Ectodermal cell (in vitro differentiated cells): Measurements from ENCODE around the gene TFCP2L1.

Experiments
- H3K27ac ChIP-seq: 2 replicates; pipeline ENCODE4 v1.7.0; 2013; ENCODE audit warnings: mild to moderate bottlenecking, low read depth, low read length; ENCODE audit not compliant: insufficient read depth, poor library complexity, severe bottlenecking
- H3K27me3 ChIP-seq: 2 replicates; pipeline ENCODE4 v1.7.0; 2013; ENCODE audit warnings: mild to moderate bottlenecking, low read length; ENCODE audit not compliant: insufficient read depth, control insufficient read depth, poor library complexity, severe bottlenecking
- H3K36me3 ChIP-seq: one replicate; pipeline ENCODE4 v1.7.0; 2013; ENCODE audit warnings: low read length; ENCODE audit not compliant: control insufficient read depth, insufficient read depth
- H3K4me1 ChIP-seq: one replicate; pipeline ENCODE4 v1.7.0; 2013; ENCODE audit warnings: low read length; ENCODE audit not compliant: control insufficient read depth, insufficient read depth
- H3K4me3 ChIP-seq: 2 replicates; pipeline ENCODE4 v1.7.0; 2013; ENCODE audit warnings: low read depth, low read length, control low read depth; ENCODE audit not compliant: insufficient read depth
- H3K9me3 ChIP-seq: 2 replicates; pipeline ENCODE4 v1.7.0; 2013; ENCODE audit warnings: mild to moderate bottlenecking, low read length, moderate library complexity; ENCODE audit not compliant: control insufficient read depth
- WGBS, 2 experiments: methylation state at CpG; one replicate each; pipeline ENCODE4 v1.1.7; 2013; ENCODE audit warnings: missing lambda C conversion rate in 2 of 2; 5-methylcytosine and 5-hydroxymethylcytosine counted together

Gene TFCP2L1

DNA sequence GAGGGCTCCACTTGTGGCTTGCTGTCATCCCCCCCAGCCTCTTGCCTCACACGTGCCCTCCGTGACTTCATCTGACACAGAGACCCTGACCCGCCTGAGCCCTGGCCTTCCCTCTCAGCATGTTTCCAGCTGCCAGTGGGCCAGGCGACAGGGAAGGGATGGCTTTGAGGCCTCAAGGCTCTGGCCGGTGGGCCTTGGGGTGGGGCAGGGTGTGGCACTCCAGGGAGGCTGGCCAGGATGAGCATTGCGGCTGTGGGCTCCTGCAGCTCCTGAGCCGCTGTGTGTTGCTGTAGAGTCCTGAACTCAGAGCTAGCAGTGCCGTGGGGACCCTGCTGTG, 85.0 kb downstream of the TFCP2L1 start:
- Histone ChIP-seq H3K27me3 (no peaks in the 10 kb centered on the region), H3K36me3 (no peaks in the 10 kb centered on the region), H3K4me1 (no peaks in the 10 kb centered on the region), H3K4me3 (no peak overlapping the region), H3K9me3 (no peaks in the 10 kb centered on the region), H3K27ac (no peak overlapping the region)
- WGBS, 2 experiments, result 88 to 91% methylated on average over 8 of the region's 8 CpGs

DNA sequence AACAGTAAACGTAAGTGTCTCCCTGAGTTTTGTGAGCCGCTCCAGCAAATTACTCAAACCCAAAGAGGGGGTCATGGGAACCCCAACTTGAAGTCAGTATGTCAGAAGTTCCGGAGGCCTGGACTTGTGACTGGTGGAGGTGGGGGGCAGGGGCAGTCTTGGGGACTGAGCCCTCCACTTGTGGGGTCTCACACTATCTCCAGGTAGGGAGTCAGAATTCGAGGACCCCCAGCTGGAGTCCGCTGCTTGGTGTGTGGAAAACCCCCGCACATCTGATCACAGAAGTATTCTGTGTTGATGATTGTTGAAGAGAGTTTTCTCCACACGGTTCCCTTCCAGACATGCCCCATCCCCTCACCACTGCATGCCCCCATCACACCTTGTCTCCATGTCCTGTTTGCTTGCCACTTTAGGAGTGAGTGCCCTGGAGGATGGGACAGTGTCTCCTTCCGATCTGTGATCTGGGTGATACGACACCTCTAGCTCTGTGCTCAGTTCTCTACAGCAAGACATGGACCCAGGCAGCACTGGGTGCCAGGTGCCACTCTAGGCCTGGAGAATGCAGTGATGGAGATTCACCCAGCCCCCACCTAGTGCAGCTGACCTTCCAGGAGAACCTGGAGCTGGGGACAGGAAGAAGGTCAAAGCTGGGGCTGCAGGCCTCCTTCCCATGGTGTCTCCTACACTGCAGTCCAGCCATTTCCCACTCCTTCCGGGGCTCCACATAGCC, 85.6 kb downstream of the TFCP2L1 start:
- Histone ChIP-seq H3K9me3 (no peaks in the 10 kb centered on the region), H3K4me1 (no peaks in the 10 kb centered on the region), H3K36me3 (no peaks in the 10 kb centered on the region), H3K4me3 (no peak overlapping the region), H3K27me3 (no peaks in the 10 kb centered on the region), H3K27ac (no peak overlapping the region)
- WGBS, 2 experiments, result 91 to 96% methylated on average over 8 to 10 of the region's 10 CpGs

DNA sequence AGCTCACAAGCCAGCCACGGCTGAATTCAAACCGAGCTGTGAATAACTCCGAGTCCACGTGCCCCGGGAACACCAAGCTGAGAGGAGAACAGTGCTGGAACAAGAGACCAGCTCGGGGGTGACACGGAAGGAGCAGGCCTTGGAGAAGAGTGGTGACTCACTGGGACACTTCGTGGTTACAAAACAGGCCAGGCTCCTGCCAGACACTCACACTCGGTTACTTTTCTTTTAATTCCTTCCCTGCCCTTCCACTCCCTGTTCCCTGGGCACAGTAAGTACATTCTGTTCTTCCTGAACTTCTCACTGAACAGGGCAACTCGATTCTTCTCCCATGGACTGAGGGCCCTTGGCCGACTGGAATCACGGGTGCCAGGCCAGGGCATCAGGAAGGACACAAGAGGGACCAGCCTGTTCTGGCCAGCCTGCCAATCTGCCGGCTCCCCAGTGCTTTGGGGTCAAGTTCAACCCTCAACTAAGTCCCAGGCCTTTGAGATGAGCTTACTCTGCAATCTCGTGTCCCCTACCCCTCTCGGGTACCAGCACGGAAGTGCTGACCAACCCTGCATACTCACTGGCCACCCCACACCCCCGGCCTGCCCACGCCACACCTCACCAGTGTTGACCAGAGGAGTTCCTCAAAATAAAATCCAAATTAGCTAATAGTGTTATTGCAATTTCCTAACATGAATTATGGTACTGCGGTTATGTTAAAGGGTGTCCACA, 87.5 kb downstream of the TFCP2L1 start:
- no peak overlapping the region for H3K4me3 ChIP-seq
- WGBS, 2 experiments, result 87 to 88% methylated on average over 19 of the region's 19 CpGs
- H3K27me3 ChIP-seq, result no peaks in the 10 kb centered on the region
- no peaks in the 10 kb centered on the region for H3K4me1 ChIP-seq
- no peaks in the 10 kb centered on the region for H3K36me3 ChIP-seq
- H3K27ac ChIP-seq, result no peak overlapping the region
- no peaks in the 10 kb centered on the region for H3K9me3 ChIP-seq

DNA sequence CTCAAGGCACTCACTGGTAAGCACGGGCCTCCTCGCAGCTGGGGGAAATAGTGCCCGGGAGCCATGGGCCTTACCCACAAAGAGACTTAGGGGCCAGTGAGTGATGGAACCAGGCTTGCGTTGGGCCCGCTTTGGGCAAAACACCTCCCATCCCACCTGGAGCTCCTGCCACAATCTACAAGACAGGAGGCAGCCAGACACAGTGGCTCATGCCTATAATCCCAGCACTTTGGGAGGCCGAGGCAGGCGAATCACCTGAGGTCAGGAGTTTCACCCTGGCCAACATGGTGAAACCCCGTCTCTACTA, 88.2 kb downstream of the TFCP2L1 start:
- Histone ChIP-seq H3K9me3 (no peaks in the 10 kb centered on the region), H3K4me1 (no peaks in the 10 kb centered on the region), H3K4me3 (no peak overlapping the region), H3K27ac (no peak overlapping the region), H3K27me3 (no peaks in the 10 kb centered on the region), H3K36me3 (no peaks in the 10 kb centered on the region)
- WGBS, 2 experiments, result 90 to 94% methylated on average over 8 of the region's 8 CpGs

DNA sequence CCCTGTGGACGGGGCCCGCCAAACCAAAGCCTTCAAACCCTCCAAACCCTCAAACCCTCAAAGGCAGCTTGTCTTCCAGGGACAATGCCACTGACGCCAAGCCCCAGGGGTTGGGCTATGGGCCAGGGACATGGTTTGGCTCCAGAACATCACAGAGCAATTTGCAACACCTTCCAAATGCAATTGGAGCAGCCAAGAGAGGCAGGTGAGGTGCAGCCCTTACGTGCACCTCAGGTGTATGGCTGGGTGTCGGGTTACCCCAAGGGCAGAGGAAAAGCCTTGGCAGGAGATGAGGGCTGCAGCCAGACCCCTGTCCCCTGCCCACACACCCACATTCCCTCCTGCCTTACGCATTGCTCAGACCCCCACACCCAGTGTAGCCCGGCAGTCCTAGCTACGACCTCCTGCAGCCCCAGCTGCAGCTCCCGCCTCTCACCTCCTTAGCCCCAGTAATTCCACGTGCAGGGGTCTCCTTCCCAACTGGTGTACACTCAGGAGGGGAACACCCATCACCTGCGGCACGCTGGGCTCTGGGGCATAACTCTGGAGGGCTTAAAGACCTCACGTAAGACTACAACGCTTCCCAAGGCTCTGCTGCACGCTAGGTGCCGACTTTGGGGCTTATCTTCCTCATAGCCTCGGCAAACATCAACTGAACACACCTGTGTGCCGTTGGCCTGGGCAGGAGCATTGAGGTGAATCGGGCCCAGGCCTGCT, 88.7 kb downstream of the TFCP2L1 start:
- no peaks in the 10 kb centered on the region for H3K27me3 ChIP-seq
- WGBS, 2 experiments, result 88 to 91% methylated on average over 19 of the region's 19 CpGs
- H3K27ac ChIP-seq, result no peak overlapping the region
- H3K4me3 ChIP-seq, result no peak overlapping the region
- no peaks in the 10 kb centered on the region for H3K36me3 ChIP-seq
- H3K9me3 ChIP-seq, result no peaks in the 10 kb centered on the region
- H3K4me1 ChIP-seq, result no peaks in the 10 kb centered on the region

DNA sequence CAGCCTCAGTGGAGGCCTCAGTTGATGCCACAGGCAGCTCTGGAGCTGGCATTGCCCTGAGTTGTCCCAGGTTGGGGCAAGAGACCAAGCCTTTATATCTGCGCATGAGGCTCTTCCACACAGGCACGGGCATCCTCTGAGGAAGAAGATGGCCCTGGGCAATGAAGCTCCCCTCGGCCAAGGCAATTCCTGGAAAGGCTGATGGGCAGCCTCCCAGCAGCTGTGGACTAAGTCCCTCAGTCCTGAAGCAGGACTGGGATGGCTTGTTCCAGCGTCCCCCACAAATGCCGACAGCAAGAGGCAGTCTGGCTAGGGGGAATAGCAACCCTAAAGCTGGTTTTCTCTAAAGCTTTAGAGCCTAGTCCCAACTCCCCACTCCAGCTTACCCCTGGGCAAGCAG, 90.0 kb downstream of the TFCP2L1 start:
- Histone ChIP-seq H3K4me1 (no peaks in the 10 kb centered on the region), H3K36me3 (no peaks in the 10 kb centered on the region)
- 93 to 94% methylated on average over 5 of the region's 5 CpGs for WGBS, 2 experiments

DNA sequence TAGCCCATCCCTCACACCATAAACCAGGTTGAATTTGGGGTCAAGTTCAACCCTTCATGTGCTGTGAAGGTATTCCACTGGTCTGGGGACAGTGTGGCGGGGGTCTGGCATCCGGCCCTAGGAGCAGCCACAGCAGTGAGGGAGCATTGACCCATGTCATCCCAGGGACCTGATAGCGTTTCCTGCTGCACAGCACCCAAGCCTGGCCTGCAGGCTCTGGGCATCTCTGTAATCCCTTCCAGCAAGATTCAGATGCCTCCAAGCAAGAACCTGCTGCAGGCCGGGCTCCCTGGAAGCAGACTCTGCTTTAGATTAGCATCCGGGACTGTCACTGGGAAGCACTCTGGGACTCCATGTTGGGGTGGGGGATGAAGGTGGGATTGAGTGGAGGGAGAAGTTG, 90.4 kb downstream of the TFCP2L1 start:
- Histone ChIP-seq H3K27ac (no peak overlapping the region), H3K4me3 (no peak overlapping the region), H3K9me3 (no peaks in the 10 kb centered on the region), H3K27me3 (no peaks in the 10 kb centered on the region), H3K4me1 (no peaks in the 10 kb centered on the region), H3K36me3 (no peaks in the 10 kb centered on the region)
- WGBS, 2 experiments, result 93 to 94% methylated on average over 5 of the region's 5 CpGs

More for the DNA sequence above, 90.0 kb downstream of the TFCP2L1 start:
- Histone ChIP-seq H3K4me3 (no peak overlapping the region), H3K27ac (no peak overlapping the region), H3K9me3 (no peaks in the 10 kb centered on the region), H3K27me3 (no peaks in the 10 kb centered on the region)

DNA sequence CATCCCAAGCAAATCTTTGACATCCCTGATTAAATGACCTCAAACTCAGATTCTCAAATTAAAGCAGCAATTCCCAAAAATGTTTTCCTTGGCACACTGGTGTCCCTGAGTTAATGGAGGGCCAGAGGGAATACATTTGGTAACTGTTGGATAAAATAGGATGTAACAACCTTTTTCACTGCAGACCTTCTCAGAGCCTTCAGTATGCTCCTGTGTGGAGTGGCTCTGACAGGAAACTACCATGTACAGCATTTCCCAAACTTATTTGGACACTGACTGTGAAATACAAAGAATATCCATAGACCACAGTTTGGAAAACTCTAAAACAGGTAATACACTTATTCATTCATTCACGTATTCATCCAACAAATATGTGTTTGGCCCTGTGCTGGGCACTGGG, 91.8 kb downstream of the TFCP2L1 start:
- WGBS, 2 experiments, result 96 to 100% methylated on average over 1 of the region's 1 CpG
- Histone ChIP-seq H3K27ac (no peak overlapping the region), H3K36me3 (no peaks in the 10 kb centered on the region), H3K9me3 (no peaks in the 10 kb centered on the region), H3K4me3 (no peak overlapping the region), H3K4me1 (no peaks in the 10 kb centered on the region), H3K27me3 (no peaks in the 10 kb centered on the region)

DNA sequence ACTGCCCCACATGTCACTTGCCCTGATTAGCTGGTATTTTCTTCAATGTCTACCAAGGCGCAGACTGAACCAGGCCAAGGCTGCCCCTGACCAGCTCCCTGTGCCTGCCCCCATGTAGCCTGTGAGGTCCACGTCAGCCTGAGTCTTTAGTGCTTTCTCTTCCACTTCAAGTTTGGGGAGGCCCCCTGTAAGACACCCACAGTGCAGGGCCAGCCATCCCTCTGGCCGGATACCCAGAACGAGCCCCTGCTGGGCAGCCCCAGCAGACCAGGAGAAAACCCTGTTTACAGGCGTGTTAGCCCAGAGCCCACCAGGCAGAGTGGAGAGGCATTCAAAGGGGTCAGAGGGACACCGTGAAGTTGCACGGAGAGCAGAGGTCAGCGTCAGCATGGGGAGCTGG, 92.4 kb downstream of the TFCP2L1 start:
- Histone ChIP-seq H3K36me3 (no peaks in the 10 kb centered on the region), H3K4me3 (no peak overlapping the region), H3K4me1 (no peaks in the 10 kb centered on the region), H3K9me3 (no peaks in the 10 kb centered on the region), H3K27ac (no peak overlapping the region), H3K27me3 (no peaks in the 10 kb centered on the region)
- WGBS, 2 experiments, result 81 to 83% methylated on average over 8 of the region's 8 CpGs
